Spleen (tissue), 11 donors: ENCODE results near the gene NPPC. TPM values are rescaled to one million over a fixed set of nuclear protein-coding genes. Genes with fewer than 3 reads are reported as not detected.
"Not testable (repeated sequence)": the region's sequence is repeated elsewhere in the genome, so short reads cannot be mapped to it uniquely, and the experiment has no call there.

Source experiments
- DNase-seq: peaks from one replicate; pipeline ENCODE4 v3.0.0-alpha.2; 2020
- H3K27ac ChIP-seq, 8 donors: fragments of 200-600 bp; sonication (generic) in 7 of 8; 1 replicate in 4 of 8; 2 replicates in 4 of 8; pipeline versions ENCODE4 v1.5.0 to v1.8.0; 2016 to 2021; ENCODE audit warnings: inconsistent platforms in 4 of 8, mild to moderate bottlenecking in 4 of 8, moderate library complexity in 1 of 8
- H3K27me3 ChIP-seq, 7 donors: fragments of 200-600 bp; sonication (generic) in 6 of 7; replicated peaks in 1 of 7; 1 replicate in 4 of 7; 2 replicates in 3 of 7; pipeline versions ENCODE4 v1.5.0 to v1.8.0; 2016 to 2021; ENCODE audit warnings: inconsistent platforms in 3 of 7, mild to moderate bottlenecking in 1 of 7
- H3K36me3 ChIP-seq, 6 donors: fragments of 200-600 bp; sonication (generic) in 5 of 6; 1 replicate in 4 of 6; 2 replicates in 2 of 6; pipeline versions ENCODE4 v1.5.0 to v1.8.0; 2016 to 2021; ENCODE audit warnings: inconsistent platforms in 2 of 6
- H3K4me1 ChIP-seq, 6 donors: fragments of 200-600 bp; sonication (generic) in 5 of 6; 1 replicate in 3 of 6; 2 replicates in 3 of 6; pipeline versions ENCODE4 v1.5.0 to v1.8.0; 2016 to 2021; ENCODE audit warnings: inconsistent platforms in 3 of 6
- H3K4me3 ChIP-seq, 8 donors: fragments of 200-600 bp; sonication (generic) in 7 of 8; 1 replicate in 4 of 8; 2 replicates in 4 of 8; pipeline versions ENCODE4 v1.5.0 to v1.8.0; 2016 to 2021; ENCODE audit warnings: inconsistent platforms in 4 of 8, mild to moderate bottlenecking in 4 of 8, moderate library complexity in 2 of 8
- H3K9me3 ChIP-seq, 8 donors: fragments of 200-600 bp; sonication (generic) in 7 of 8; 1 replicate in 4 of 8; 2 replicates in 4 of 8; pipeline versions ENCODE4 v1.5.0 to v1.8.0; 2016 to 2021; ENCODE audit warnings: inconsistent platforms in 4 of 8
- POLR2A ChIP-seq, 3 donors: fragments of 450-650 bp; IDR thresholded peaks; one replicate each; pipeline ENCODE4 v1.5.1; 2017; ENCODE audit warnings: antibody characterized with exemption in 3 of 3, mild to moderate bottlenecking in 1 of 3
- POLR2AphosphoS5 ChIP-seq, 3 donors: sonication (generic); formaldehyde crosslinking; IDR thresholded peaks; one replicate each; pipeline ENCODE4 v1.5.1; 2017; ENCODE audit warnings: antibody characterized with exemption in 3 of 3
- WGBS, 5 donors: extraction: QIAGEN DNeasy Blood & Tissue Kit in 3 of 5; methylation state at CpG; one replicate each; pipeline versions ENCODE4 v1.1.5 to v1.1.7; 2013 to 2018; 5-methylcytosine and 5-hydroxymethylcytosine counted together
- intact Hi-C: fragments of 100-400 bp; cut with DNase I; formaldehyde crosslinking; loops from one replicate; pipeline ENCODE4 v1.15.0; 2023; ENCODE audit warnings: low total_unique reads
- polyA plus RNA-seq, 3 donors: library from polyadenylated mRNA; stranded (reverse); fragments of 200-250 nt; gene quantifications; one replicate each; pipeline ENCODE4 v1.2.1, GENCODE V29; 2013
- total RNA-seq, 7 donors: library from RNA; depleted of rRNA in 3 of 7; stranded (reverse); fragments of >200 nt in 3 of 7; fragmentation: NEBNext Ultra II Directional in 4 of 7; extraction: Animal tissue kit (Norgen Biotek cat#: 25700) in 4 of 7; gene quantifications; one replicate each; pipeline versions ENCODE4 v1.1.0 to v1.2.1, GENCODE V29; 2016 to 2021
- TF ChIP-seq, protein P1 (sequence below), 11 experiments: fragments of 200-600 bp in 7 of 11; fragments of 450-650 bp in 4 of 11; sonication (generic) in 4 of 11; IDR thresholded peaks in 8 of 11; conservative IDR thresholded peaks in 3 of 11; 1 replicate in 7 of 11; 2 replicates in 4 of 11; pipeline versions ENCODE4 v1.4.0 to v1.8.0; 2016 to 2021; ENCODE audit warnings: antibody characterized with exemption in 11 of 11, inconsistent platforms in 4 of 11, mild to moderate bottlenecking in 1 of 11
- donor health status: healthy with polysubstance abuse.
- donor health status: DM: no; HTN: no; CAD: no; lungs with moderate emphysema.
- donor health status: DM: no; HTN: no; CAD: no.
- donor health status: Bipolar disorder and iron deficiency.
- donor health status: healthy.
- donor health status: DM: no; HTN: no; CAD: no.
- donor health status: DM: yes; HTN: yes; CAD: no.

Gene NPPC
- total and polyA plus RNA-seq, 10 donors, result 0.10 to 2.2 (median 0.84) TPM; not detected in 6

DNA sequence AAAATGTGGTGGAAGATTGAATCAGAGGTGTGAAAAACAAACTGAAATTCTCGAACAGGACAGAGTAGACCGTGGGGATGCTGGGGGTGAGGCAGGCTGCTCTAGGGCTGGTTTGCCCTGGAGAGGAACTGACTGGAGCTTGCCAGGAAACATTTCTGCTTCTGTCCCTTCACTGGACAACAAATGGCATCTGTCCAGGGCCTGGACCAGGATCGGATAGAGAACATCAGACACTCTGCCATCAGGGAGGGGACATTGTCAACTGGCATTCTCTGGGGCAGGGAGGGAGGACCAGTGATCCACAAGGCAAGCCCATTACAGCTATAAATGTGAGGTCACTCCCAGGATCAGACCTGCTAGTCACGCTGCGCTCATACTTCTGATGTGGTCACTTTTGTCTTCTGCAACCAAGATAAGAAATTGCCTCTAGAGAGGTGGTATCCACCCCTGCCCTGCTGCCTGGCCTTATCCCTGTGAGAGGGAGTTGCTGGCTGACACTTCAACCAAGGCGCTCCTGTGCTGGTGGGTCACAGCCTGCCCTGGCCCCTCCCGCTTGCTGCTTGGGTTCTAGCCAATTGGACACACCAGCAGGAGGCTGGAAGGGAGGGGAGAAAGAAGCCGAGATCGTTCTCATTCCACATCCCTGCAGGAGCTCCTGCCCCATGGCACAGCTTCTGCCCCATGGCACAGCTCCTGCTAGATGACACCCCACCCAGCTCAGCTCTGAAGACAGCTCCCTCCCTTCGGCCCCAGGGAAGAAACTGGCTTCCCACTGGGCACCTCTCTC lies 8.7 kb downstream of the NPPC start:
- intact Hi-C loops, result no loop called here
- Histone ChIP-seq H3K4me3 (no peak overlapping the region), H3K36me3 (no peaks in the 10 kb centered on the region), H3K4me1 (no peaks in the 10 kb centered on the region), H3K9me3 (no peaks in the 10 kb centered on the region), H3K27ac (no peak overlapping the region), H3K27me3 (peaks cover 0 to 35% (median 0%) of the 10 kb centered on the region in 7 donors)
- DNase-seq, result peak; percentile 52
- TF ChIP-seq POLR2AphosphoS5 (IDR thresholded peaks at IDR 0.05) (no peak), POLR2A (IDR thresholded peaks at IDR 0.05) (no peak)
- TF ChIP-seq, protein P1, sequence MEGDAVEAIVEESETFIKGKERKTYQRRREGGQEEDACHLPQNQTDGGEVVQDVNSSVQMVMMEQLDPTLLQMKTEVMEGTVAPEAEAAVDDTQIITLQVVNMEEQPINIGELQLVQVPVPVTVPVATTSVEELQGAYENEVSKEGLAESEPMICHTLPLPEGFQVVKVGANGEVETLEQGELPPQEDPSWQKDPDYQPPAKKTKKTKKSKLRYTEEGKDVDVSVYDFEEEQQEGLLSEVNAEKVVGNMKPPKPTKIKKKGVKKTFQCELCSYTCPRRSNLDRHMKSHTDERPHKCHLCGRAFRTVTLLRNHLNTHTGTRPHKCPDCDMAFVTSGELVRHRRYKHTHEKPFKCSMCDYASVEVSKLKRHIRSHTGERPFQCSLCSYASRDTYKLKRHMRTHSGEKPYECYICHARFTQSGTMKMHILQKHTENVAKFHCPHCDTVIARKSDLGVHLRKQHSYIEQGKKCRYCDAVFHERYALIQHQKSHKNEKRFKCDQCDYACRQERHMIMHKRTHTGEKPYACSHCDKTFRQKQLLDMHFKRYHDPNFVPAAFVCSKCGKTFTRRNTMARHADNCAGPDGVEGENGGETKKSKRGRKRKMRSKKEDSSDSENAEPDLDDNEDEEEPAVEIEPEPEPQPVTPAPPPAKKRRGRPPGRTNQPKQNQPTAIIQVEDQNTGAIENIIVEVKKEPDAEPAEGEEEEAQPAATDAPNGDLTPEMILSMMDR (IDR thresholded peaks at IDR 0.05 in 8 of 11, conservative IDR thresholded peaks at IDR 0.05 in 3 of 11), result no peak
- 61 to 76% (median 73%) methylated on average over 9 to 10 of the region's 10 CpGs for WGBS, 5 donors

DNA sequence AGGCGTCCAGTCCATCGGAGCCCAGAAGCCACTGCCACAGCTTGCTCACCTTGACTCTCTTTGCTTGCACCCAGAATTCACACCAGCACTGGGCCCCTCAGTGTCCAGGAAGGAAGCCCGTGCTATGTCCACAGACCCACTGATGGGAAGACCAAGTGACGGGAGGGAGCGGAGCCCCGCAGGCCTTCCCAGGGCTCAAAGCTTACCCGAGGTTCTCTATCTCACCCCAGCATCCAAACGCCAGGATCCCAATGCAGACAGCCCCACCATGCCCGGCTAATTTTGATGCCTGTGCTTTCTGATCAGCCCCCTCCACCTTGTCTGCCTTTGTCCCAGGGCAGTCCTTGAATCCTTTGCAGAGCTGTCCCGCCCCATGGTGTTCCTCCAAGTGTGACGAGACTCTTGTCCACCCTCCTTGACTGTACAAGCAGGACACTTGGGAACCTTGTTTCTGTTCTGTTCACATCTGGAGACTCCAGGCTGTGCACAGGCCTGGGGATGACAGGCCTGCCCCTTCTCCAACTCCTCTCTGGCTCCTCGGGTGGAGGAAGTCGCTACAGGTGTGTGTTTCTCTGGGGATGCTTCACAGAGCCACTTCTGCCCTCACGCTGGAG lies 12.0 kb downstream of the NPPC start:
- intact Hi-C loops, result no loop called here

DNA sequence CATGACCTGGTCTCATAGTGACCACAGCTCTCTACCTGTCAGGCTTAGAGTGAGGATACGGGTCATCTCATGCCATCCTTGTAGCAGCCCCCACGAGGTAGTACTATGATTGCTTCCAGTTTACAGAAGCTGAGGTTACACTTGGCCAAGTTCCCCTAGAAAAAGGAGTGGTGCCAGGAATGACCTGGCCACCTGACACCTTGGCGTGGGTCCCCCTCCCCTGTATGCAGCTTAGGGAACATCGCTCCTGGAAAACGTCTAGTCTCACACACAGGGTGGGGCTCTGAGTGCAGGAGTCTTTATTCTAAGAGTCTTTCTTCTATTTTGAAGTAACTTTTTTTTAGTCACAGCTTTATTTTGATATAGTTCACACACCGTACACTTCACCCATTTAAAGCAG lies 14.8 kb downstream of the NPPC start:
- Histone ChIP-seq H3K27ac (no peak overlapping the region), H3K27me3 (peaks cover 0 to 18% (median 0%) of the 10 kb centered on the region in 7 donors), H3K4me1 (no peaks in the 10 kb centered on the region), H3K9me3 (no peaks in the 10 kb centered on the region), H3K36me3 (no peaks in the 10 kb centered on the region), H3K4me3 (no peak overlapping the region)
- no peak for DNase-seq
- TF ChIP-seq, protein P1 (IDR thresholded peaks at IDR 0.05 in 8 of 11, conservative IDR thresholded peaks at IDR 0.05 in 3 of 11), result no peak
- TF ChIP-seq POLR2A (IDR thresholded peaks at IDR 0.05) (no peak), POLR2AphosphoS5 (IDR thresholded peaks at IDR 0.05) (no peak)
- intact Hi-C loops, result no loop called here
- WGBS, 5 donors, result 65 to 81% (median 71%) methylated on average over 4 to 6 of the region's 6 CpGs

More for the DNA sequence above, 12.0 kb downstream of the NPPC start:
- Histone ChIP-seq H3K36me3 (no peaks in the 10 kb centered on the region), H3K9me3 (no peaks in the 10 kb centered on the region), H3K4me3 (no peak overlapping the region), H3K27me3 (peaks cover 0 to 5% (median 0%) of the 10 kb centered on the region in 7 donors), H3K4me1 (no peaks in the 10 kb centered on the region), H3K27ac (no peak overlapping the region)
- TF ChIP-seq, protein P1 (IDR thresholded peaks at IDR 0.05 in 8 of 11, conservative IDR thresholded peaks at IDR 0.05 in 3 of 11), result no peak
- TF ChIP-seq POLR2AphosphoS5 (IDR thresholded peaks at IDR 0.05) (no peak), POLR2A (IDR thresholded peaks at IDR 0.05) (no peak)
- WGBS, 5 donors, result 80 to 91% (median 89%) methylated on average over 11 to 14 of the region's 14 CpGs
- DNase-seq, result peak; percentile 48

DNA sequence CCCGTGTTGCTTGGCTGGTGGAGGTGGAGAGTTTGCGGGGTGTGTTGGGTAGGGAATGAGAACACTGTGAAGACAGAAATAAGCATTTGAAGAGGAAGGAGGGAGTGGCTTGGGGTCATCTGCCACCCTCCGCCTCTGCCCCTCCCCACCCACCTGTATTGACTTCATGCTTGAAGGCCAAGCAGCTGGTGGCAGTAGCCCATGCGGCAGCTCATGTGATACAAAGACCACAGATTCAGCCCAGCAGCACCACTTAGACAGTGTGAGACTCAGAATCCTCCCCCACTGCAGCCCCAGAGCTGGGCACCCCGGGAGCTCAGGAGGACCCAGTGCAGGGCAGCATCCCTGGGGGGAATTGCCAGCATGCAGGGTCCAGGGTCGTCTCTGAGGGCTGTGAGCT lies 15.4 kb downstream of the NPPC start:
- Histone ChIP-seq H3K27me3 (peaks cover 0 to 24% (median 0%) of the 10 kb centered on the region in 7 donors), H3K27ac (no peak overlapping the region), H3K4me3 (no peak overlapping the region), H3K36me3 (no peaks in the 10 kb centered on the region), H3K9me3 (no peaks in the 10 kb centered on the region), H3K4me1 (no peaks in the 10 kb centered on the region)
- intact Hi-C loops, result no loop called here
- TF ChIP-seq POLR2A (IDR thresholded peaks at IDR 0.05) (no peak), POLR2AphosphoS5 (IDR thresholded peaks at IDR 0.05) (no peak)
- TF ChIP-seq, protein P1 (IDR thresholded peaks at IDR 0.05 in 8 of 11, conservative IDR thresholded peaks at IDR 0.05 in 3 of 11), result no peak
- no peak for DNase-seq
- 65 to 77% (median 72%) methylated on average over 5 to 6 of the region's 6 CpGs for WGBS, 5 donors

DNA sequence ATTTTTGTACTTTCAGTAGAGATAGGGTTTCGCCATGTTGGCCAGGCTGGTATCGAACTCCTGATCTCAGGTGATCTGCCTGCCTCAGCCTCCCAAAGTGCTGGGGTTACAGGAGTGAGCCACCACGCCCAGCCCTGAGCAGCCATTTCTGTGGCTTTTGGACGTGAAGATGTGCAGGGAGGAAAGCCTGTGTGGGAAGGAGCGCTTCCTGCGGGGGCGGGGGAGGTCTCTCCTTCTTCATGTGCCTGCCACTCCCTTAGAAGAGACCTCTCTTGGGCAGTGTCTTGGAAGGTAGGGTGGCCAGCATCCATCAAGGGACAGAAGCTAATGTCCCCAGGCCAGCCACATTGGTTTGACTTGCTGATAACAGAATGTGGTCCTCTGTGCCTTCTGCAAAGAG lies 16.0 kb downstream of the NPPC start:
- H3K36me3 ChIP-seq, intact Hi-C loops, H3K27ac ChIP-seq, H3K4me3 ChIP-seq, DNase-seq, H3K9me3 ChIP-seq, H3K4me1 ChIP-seq: not testable (repeated sequence)
- peaks cover 0 to 26% (median 0%) of the 10 kb centered on the region in 7 donors for H3K27me3 ChIP-seq
- WGBS, 5 donors, result 68 to 81% (median 74%) methylated on average over 7 of the region's 7 CpGs
